ENCODE measurements around the gene PLEKHA7.

Gene PLEKHA7

DNA sequence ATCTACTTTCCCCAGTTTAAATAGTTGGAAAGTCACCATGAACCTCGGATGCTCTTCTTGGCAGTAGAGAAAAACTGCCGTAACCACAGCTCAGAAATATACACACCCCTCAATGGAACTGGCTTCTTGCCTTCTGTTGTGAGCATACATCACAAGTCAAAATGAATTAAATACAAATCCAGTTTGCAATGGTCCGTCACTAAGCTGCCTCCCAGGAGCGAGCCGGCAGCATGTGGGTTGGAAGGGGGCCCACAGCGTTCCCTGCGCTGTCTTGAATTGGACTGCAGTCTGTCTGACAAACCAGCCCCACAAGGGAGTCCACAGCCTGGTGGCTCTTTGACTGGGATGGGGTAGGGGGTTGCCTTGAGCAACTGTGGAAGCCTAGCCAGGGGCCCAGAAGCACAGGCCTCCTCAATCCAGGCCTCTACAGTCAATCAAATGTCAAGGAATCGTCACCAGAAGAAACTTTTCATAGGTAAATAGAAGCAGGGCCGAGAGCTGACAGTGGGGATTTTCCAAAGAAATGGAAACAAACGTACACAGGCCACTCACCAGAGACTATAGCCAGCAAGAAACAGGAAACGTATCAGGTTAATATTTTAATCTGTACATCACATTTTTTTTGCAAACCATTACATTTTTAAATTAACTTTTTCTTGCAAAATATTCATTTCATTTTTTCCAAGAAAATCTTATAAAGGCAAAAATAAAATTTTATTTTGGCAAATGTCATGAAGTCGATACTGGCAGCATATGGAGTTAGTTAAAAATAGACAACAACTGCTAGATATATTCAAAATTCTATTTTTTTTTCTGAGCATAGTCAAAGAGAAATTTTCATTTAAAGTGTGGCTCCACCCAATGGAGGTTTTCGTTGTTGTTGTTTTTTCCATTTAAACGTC, 237.3 kb downstream of the PLEKHA7 start:
- no peak for DNase-seq (ENCODE audit: low read depth in 2 of 2)

DNA sequence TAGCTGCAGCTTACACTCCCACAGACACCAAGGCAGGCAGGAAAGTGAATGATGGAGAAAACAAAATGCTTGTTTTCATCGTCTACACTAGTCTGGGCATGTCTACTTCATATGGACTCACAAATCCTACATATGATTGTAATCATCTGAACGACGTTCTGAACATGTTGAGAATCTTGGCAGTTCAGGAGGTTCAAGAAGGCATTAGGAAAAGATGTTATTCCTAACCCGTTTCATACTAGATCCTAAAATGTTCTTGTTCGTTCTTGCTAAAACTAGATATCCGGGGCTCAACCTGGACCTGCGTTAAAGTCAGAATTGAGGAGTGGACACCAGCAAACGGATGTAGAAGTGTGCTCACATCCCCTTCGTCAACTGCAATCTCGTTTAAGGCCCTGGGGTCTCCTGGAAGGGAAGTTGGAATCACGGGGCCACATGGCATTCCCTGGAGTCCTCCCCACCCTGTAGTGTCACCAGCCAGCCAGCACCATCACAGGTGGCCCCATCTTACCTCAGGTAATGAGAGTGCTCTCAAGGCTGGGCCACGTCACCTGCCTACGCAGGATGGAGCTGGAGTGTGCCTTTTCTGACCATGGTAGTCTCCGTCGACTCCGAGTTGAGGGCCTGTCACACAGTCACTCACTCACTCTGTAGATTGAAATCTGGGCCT, 238.5 kb downstream of the PLEKHA7 start:
- no peak for DNase-seq (ENCODE audit: low read depth in 2 of 2)

- DNase-seq (ENCODE audit: low read depth in 2 of 2), result no peak
Measured at GRCh38 chr11:16774936-16775613, 239.1 kb downstream of the PLEKHA7 start.

- DNase-seq (ENCODE audit: low read depth in 2 of 2), result no peak
Measured at GRCh38 chr11:16773981-16774935, 240.0 kb downstream of the PLEKHA7 start.

DNA sequence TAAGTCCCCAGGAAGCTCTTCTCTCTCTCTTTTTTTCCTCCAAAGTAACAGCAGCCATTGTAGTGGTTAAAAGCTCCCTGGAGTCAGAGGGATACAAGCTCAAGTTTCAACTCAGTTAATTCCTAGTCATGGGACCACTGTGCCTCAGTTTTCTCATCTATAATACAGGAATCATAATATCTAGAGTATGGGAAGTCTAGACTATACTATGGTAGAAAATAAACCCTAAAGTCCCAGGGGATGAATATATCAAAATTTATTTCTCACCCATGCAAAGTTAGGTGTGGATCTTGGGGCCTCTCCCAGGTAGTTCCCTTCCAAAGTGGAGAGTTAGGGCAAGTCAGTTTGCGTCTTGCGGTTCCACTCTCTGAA, 242.1 kb downstream of the PLEKHA7 start:
- no peak for DNase-seq (ENCODE audit: low read depth in 2 of 2)

DNA sequence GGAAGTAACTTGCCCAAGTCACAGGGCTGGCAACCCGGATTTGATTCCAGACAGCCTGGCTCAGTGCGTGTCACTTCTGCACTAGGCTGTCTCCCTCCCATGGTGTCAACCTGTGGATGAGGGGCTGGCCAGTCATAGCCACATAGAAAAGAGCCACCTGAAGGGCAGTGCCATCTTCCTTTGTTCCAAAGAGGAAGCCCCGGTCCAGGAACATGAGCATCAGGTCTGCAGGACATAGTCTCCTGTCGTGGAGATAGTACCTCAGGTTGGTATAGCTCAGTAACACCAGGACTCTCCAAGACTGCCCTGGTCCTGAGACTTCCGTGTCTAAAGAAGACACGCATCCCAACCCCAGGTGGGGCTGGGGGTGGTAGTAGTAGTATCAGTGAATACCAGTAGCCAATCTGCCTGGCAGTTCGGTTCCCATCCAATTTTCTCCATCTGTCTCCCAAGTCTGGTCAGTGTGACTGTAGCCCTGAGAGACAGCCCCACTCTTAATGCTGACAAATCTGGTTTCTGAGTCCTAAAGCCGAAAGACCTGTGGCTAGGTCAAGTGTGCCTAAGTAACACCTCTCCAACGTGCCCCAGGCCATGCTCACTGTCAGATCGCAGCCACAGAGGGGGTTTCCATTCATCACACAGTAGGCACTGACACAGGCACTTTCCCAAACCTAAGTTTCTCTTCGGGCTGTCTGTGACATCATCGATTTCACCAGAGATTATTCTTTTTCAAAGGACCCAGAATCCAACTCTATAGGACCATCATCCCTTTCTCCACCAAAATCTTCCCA, 242.7 kb downstream of the PLEKHA7 start:
- DNase-seq (ENCODE audit: low read depth in 2 of 2), result no peak

GRCh38 chr11:16770016-16770415, 244.2 kb downstream of the PLEKHA7 start:
- no peak for DNase-seq (ENCODE audit: low read depth in 2 of 2)

DNA sequence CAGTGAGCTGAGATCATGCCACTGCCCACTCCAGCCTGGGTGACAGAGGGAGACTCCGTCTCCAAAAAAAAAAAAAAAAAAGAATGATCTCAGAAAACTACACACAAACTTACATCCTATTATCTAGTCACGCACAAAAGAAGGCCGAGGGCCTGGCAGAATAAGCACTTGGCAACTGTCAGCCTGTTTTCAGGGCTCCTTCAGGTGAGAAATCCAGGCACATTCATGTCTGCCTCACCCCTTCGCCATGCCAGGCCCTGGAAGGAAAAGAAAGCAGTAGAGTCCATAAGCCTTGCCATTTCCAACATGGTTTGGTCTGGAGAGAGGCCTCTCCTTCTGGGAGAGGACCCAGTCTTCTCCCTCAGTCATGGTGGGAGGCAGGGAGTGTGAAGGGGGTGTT, 244.8 kb downstream of the PLEKHA7 start:
- no peak for DNase-seq (ENCODE audit: low read depth in 2 of 2)

GRCh38 chr11:16767957-16768356, 246.3 kb downstream of the PLEKHA7 start:
- no peak for DNase-seq (ENCODE audit: low read depth in 2 of 2)

DNA sequence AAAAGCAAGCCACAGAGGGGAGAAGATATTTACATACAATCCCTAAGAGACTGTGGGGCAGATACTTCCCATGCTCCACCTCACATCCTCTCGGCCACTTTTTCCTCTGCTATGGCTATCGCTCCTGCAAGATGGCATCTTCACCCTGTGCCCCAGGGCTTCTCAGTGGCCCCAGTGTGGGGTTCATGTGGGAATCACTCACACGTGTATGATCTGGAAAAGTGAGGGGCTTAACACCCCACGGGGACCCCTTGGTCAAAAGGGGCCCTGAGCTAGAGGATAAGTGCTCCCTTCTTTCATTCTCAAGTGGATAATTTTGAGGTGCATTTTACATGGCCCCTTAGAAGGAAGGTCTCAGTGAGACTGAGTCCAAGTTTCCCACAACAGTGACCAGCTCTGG, 247.1 kb downstream of the PLEKHA7 start:
- no peak for DNase-seq (ENCODE audit: low read depth in 2 of 2)

DNA sequence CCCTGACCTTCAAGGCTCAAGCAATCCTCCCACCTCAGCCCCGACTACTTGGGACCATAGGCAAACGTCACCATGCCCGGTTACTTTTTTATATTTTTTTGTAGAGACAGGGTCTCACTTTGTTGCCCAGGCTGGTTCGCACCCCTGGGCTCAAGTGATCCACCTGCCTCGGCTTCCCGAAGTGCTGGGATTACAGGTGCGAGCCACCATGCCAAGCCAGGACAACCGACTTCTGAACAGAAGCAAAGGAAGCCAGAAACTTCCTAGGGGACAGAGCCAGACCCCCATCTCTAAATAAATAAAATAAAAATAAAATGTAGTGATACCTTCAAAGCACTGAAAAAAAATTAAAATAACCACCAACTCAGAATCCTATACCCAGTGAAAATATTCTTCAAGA, 249.3 kb downstream of the PLEKHA7 start:
- no peak for DNase-seq (ENCODE audit: low read depth in 2 of 2)

GRCh38 chr11:16763746-16764145, 250.5 kb downstream of the PLEKHA7 start:
- no peak for DNase-seq (ENCODE audit: low read depth in 2 of 2)

DNA sequence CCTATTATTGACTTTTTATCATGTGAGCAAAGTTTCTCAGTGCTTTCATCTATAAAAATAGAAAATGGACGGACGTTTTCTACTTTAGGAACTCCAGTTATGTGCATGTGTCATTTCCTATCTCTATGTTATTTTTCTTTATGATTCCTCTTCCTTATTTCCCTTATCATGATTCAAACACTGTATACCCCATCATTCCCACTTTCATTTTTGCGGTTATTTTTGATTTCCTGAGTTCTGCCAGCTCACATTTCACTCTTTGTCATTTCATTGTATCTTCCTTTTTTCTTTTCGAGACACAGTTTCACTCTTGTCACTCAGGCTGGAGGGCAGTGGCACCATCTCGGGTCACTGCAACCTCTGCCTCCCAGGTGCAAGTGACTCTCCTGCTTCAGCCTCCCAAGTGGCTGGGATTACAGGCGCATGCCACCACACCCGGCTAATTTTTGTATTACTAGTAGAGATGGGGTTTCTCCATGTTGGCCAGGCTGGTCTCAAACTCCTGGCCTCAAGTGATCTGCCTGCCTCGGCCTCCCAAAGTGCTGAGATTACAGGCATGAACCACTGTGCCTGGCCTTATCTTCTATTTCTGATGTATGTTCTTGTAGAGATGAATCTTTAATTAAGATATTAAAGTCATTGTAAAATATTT, 254.2 kb downstream of the PLEKHA7 start:
- DNase-seq (ENCODE audit: low read depth in 2 of 2), result no peak

- DNase-seq (ENCODE audit: low read depth in 2 of 2), result no peak
Measured at GRCh38 chr11:16758382-16759024, 255.7 kb downstream of the PLEKHA7 start.

GRCh38 chr11:16750417-16750816, 263.8 kb downstream of the PLEKHA7 start:
- no peak for DNase-seq (ENCODE audit: low read depth in 2 of 2)

DNA sequence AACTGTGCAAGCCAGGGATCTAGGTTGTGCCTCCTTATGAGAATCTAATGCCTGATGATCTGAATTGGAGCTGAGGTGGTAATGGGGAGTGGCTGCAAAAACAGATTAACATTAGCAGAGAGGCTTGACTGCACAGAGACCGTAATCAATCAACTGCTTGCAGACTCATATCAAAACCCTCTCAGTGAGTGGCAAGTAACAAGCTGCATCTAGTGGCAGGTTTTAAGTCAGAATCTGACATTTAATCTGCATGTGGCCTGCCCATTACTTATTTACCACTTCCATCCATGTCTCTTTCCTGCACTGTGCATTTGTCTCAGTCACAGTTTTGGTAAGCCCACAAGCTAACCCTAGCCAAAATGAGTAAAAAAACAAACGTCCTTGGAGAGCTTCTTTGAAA, 264.5 kb downstream of the PLEKHA7 start:
- DNase-seq (ENCODE audit: low read depth in 2 of 2), result no peak

GRCh38 chr11:16749092-16749491, 265.1 kb downstream of the PLEKHA7 start:
- DNase-seq (ENCODE audit: low read depth in 2 of 2), result no peak

GRCh38 chr11:16745950-16746605, 268.1 kb downstream of the PLEKHA7 start:
- no peak for DNase-seq (ENCODE audit: low read depth in 2 of 2)

DNA sequence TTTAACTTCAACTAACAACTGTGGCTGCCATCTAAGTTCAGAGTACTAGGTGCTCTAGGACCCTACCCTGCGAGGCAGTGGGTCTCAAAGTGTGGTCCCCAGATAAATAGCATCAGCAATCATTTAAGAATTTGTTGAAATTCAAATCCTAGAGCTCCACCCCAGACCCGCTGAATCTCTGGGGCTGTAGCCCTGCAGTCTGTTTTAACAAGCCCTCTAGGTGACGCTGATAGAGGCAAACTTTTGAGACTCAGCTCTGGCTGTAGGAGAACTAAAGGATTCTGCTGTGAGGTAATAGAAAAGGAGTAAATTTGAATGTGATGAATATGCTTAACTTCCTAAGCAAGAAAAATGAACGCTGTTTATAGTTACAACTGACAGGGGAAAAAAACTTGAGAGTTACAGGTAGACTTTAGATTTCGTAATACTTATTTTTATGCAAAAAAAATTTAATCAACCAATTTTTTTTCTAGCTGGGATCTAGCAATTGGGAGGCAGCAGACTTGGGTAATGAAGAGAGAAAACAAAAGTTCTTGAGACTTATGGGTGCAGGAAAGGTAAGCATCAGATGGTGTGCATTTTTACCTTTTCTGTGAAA, 270.0 kb downstream of the PLEKHA7 start:
- DNase-seq (ENCODE audit: low read depth in 2 of 2), result no peak

Data from activated CD4-positive, alpha-beta T cell treated with anti-CD3 and anti-CD28 coated beads for 24 hours (primary cell).